Measurements from ENCODE around the gene ZNF277.

The ZNF277 gene

DNA sequence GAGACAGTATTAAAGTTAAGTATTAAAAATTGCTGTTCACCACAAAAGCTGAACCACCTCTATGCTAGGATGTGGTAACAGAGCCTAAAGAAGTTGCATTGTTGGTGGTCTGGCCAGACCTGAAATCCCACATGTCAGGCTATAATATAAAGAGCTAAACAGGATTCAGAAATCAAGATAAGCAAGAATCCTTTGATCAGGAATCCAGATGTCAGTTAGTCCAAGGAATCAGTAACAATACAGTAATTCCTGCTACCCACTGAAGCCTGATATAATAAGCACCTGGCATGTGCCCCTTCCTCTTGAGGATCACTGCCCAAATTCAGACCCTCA lies 48.9 kb downstream of the ZNF277 start:
- no peak for DNase-seq

GRCh38 chr7:112257073-112257472 lies 50.6 kb downstream of the ZNF277 start:
- DNase-seq: no peak

DNA sequence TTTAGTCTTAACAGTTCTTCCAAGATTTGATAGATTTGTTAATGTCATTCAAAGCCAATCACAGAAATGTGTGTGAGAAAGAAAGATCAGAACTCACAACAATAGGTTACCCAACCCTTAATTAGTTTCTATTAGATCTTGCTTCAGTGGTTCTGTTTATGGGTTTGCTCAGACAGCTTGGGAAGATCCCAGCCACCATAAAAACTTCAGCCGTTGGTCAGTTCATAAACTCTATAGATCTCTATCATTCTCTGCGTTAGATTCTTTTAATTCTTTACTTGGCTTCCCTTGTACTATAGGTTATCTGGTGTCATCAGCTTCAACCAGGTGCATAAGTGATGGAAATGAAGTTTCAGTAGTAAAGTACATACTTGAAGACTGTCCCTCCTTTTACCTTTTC lies 54.4 kb downstream of the ZNF277 start:
- no peak for DNase-seq

DNA sequence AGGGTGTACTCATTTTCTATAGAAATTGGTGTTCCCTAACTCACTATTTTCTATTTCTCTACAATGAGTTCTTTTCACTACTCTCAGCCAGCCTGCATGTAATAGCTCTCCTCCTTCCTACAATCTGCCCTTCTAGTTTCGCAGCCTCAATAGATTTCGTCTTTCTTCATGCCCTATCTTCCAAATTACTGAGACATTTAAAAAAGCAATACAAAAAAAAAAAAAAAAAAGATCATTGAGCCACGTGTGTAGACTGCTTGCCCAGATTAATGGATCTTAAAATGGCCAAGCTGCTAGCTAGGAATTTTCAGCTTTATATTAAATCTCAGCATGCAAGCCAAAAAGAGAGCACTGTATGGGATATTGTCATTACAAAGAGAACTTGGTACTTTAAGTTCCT lies 55.5 kb downstream of the ZNF277 start:
- no peak for DNase-seq

GRCh38 chr7:112262855-112263487 lies 56.5 kb downstream of the ZNF277 start:
- DNase-seq: no peak

- DNase-seq: no peak
Measured at GRCh38 chr7:112263519-112263918, 57.0 kb downstream of the ZNF277 start.

DNA sequence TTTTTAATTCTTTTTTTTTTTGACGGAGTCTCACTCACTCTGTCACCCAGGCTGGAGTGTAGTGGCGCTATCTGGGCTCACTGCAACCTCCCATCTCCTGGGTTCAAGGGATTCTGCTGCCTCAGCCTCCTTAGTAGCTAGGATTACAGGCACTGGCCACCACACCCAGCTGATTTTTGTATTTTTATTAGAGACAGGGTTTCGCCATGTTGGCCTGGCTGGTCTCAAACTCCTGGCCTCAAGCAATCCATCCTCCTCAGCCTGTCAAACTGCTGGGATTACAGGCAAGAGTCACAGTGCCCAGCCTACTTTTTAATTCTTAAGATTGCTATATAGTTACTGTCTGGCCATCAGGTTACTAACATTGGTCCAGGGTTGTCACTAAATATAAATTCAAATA lies 59.6 kb downstream of the ZNF277 start:
- DNase-seq: no peak

DNA sequence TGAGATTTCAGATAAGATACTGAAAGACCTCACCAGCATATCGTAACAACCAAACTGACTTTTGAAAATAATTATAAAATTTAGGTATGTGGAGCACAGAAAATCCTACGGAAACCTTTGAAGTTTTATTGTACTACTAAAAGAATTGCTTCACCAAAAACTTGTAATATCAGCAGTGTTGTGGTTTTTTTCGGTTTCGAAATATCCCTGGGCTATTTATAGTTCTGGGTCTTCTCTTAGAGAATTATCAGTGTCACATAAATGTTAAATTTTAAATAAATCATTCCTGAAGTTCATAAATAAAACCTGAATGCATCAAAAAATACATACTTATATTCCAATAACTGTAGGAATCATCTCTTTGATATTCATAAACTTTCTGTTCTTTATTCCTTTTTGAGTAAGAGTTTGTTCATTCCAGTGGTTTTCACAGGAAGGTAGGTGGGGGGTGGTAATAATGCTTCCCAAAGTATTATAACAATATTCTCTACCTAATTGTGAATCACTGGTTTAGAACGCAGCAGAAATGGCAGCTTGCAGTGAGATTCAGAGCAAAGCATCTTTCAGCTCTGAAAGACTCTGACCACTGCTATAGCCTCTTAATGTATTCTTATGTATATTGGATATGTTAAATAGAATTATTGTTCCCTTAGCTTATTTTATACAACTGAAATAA lies 60.2 kb downstream of the ZNF277 start:
- DNase-seq: no peak

DNA sequence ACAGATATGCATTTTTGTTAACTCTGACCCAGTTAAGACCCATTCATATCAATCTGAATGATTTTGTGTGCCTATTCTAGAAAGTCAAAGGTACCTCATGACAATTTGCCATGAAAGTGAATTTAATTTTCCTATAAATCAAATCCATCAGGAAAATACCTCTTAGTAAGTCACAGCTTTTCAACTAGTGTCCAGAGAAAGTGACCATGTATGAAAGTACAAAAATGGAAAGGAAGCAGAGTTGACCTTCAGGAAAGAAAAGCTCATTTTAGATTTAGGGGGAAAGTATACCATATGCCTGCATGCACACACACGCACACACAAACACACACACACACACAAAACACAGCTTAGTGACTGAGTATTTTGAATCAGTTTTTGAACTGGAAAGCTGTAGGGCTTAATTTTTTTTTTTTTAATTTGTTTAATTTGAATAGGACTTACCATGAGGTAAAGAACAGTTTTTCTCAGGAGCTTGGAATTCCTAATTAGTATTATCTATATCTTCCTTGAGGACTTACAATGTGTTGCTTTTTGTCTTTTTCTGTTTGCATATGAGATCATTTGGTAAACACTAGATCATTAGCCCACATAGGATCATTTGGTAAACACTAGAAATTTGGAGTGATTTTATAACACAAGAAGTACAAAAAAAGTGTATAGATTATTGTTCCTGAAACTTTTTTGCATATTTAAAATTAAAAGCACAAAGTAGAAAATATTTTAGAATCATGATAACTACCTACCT lies 61.6 kb downstream of the ZNF277 start:
- DNase-seq: no peak

DNA sequence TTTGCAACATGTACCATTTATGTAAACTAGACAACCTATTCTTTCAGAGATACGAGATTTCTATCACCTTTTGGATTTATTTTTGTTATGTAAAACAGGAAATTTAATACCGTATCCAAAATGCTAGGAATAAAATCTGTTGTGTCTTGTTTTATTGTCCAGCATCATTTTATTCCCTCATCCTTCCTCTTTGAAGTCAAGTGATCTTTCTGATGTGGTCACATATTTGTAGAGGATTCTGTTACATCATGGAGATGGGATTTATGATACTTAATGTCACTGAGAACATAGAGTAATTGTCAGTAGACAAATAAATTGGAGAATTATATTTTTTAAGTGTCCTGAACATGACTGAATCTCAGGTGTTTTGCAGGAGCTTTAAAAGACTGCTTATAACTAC lies 64.7 kb downstream of the ZNF277 start:
- no peak for DNase-seq

DNA sequence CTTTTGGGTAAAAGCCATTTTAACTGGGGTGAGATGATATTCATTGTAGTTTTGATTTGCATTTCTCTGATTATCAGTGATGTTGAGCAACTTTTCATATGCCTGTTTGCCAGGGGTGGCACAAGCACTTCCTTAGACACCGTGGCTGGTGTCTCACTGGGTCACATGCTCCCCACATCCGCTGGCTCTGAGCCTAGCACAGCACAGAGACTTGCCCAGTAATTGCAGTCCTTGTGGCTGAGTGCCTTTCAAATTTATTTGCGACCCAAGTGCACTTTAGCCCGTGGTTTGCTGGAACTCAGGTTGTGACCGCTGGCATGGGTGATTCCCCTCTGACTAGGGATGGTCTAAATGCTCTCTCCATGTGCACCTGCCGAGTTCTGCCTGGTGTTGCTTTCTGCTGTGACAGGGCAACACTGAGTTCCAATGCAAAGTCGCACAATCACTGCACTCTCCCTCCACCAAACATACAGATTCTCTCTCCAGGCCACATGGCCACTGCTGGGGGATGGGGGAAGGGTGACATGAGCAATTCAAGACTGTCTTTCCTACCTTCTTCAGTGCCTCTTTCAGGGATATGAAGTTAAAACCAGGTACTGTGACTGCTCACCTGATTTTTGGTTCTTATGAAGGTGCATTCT lies 66.5 kb downstream of the ZNF277 start:
- DNase-seq: no peak

DNA sequence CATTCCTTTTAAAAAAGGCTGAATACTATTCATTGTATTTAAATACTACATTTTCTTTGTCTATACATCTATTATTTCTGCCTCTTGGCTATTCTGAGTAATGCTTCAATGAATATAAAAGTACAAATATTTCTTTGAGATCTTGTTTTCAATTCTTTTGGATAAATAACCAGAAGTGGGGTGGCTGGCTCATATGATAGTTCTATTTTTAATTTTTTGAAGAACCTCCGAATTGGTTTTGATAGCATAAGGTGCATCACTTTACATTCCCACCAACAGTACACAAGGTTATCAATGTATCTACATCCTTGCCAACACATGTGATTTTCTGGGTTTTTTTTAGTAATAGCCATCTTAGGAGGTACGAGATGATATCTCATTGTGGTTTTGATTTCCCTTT lies 72.5 kb downstream of the ZNF277 start:
- no peak for DNase-seq

GRCh38 chr7:112280267-112280666 lies 73.8 kb downstream of the ZNF277 start:
- no peak for DNase-seq

DNA sequence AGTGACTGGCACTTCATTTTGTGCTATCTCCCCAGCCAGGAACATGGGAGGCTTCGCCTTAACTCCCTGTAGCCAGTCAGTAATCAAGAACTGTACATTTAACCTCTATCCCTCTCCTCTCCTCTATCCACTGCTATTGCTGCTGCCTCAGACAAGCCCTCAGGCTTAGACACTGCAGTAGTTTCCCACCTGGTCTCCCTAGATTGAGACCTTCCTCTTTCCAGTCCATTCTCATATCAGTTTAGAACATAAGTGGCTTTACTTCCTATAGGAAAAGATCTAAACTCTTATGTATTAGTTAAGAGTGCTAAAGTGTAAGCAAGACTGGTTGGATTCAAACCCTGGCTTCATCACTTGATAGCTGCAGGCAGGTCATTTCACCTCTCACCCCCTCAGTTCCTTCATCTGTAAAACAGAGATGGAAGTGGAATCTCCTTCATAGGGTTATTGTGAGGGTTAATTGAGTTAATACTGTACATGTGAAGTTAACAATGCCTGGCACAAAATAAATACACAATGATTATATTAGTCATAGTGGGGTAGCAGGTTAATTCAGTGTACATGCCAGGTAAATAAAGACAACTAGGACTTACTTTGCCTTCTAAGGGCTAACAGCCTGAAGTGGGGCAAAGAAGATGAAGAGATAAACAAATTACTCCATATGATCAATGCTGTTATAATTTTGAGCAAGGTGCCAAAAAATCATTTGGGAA lies 76.1 kb downstream of the ZNF277 start:
- no peak for DNase-seq

GRCh38 chr7:112283382-112283910 lies 77.0 kb downstream of the ZNF277 start:
- DNase-seq: no peak

GRCh38 chr7:112286250-112287086 lies 80.0 kb downstream of the ZNF277 start:
- no peak for DNase-seq

DNA sequence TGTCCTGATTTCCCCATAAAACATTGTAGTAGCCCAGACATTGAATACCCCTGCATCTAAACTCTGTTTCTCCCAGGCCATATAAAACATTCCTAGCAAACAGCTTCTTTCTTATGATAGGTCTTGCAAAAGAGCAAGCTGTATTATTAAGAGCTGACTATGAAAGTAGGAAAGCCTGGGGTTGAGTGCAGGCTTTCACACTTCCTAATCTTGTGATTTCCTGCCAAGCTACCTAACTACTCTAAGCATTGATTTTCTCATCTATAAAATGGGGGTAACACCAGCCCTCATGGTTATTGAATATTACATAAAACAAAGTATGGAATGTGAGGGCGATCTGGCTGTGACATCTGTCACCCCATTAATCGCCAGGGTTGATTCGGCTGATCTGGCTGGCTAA lies 81.8 kb downstream of the ZNF277 start:
- DNase-seq: no peak

GRCh38 chr7:112290065-112290464 lies 83.6 kb downstream of the ZNF277 start:
- no peak for DNase-seq

DNA sequence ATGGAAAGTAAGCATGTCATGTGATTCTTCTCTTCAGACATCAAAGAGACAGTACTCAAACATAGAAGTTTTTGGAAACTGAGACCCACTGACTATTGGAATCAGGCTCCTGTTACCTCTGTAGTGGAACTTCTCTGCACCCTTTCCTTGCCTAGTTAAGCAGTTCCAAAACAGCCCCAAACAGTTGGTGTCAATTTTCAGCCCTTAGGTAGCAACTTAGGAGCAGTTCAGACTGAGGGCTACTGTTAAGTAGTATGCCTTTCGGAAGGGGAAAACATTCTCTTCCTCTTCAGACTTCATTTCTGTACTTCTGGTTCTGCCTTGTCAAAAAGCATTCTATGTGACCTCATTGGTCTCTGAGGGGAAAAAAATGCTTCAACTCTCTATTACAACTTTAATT lies 85.7 kb downstream of the ZNF277 start:
- DNase-seq: no peak

- DNase-seq: no peak
Measured at GRCh38 chr7:112293416-112293815, 86.9 kb downstream of the ZNF277 start.

- DNase-seq: no peak
Measured at GRCh38 chr7:112296432-112296831, 89.9 kb downstream of the ZNF277 start.

GRCh38 chr7:112297681-112298080 lies 91.2 kb downstream of the ZNF277 start:
- no peak for DNase-seq

Measured in activated effector memory CD4-positive, alpha-beta T cell treated with anti-CD3 and anti-CD28 coated beads, Interleukin-2, amount 50 U/mL, for 16 hours (primary cell).